NCI-H82 treated with DMSO at 0.1 percent for 48 hours (cell line): ENCODE results near the gene UNC5B.

Experiments
- DNase-seq: peaks from one replicate; lab custom pipeline; 2025; ENCODE audit not compliant: unreplicated experiment; lab: John Stamatoyannopoulos, UW

Gene UNC5B

GRCh38 chr10:71253981-71254818, 41.8 kb downstream of the UNC5B start:
- no peak for DNase-seq

- no peak for DNase-seq
These were observed 42.6 kb downstream of the UNC5B start for GRCh38 chr10:71254834-71255549.

GRCh38 chr10:71255550-71255807, 43.1 kb downstream of the UNC5B start:
- DNase-seq = no peak

- DNase-seq = no peak
These were observed 43.7 kb downstream of the UNC5B start for GRCh38 chr10:71255808-71256660.

- DNase-seq = no peak
These were observed 44.4 kb downstream of the UNC5B start for GRCh38 chr10:71256661-71257318.

GRCh38 chr10:71257319-71257997, 45.1 kb downstream of the UNC5B start:
- no peak for DNase-seq

GRCh38 chr10:71258046-71258445, 45.7 kb downstream of the UNC5B start:
- no peak for DNase-seq

- DNase-seq = no peak
These were observed 46.2 kb downstream of the UNC5B start for GRCh38 chr10:71258446-71259145.

GRCh38 chr10:71259282-71259681, 46.9 kb downstream of the UNC5B start:
- no peak for DNase-seq

GRCh38 chr10:71259815-71260501, 47.6 kb downstream of the UNC5B start:
- DNase-seq = no peak

GRCh38 chr10:71260622-71261325, 48.4 kb downstream of the UNC5B start:
- no peak for DNase-seq

- DNase-seq = no peak
These were observed 49.7 kb downstream of the UNC5B start for GRCh38 chr10:71262027-71262426.

GRCh38 chr10:71262817-71263216, 50.4 kb downstream of the UNC5B start:
- no peak for DNase-seq

- no peak for DNase-seq
These were observed 51.0 kb downstream of the UNC5B start for GRCh38 chr10:71263376-71263775.

- DNase-seq = no peak
These were observed 52.2 kb downstream of the UNC5B start for GRCh38 chr10:71264345-71265200.

GRCh38 chr10:71265201-71265575, 52.8 kb downstream of the UNC5B start:
- DNase-seq = no peak

- DNase-seq = no peak
These were observed 53.3 kb downstream of the UNC5B start for GRCh38 chr10:71265618-71266146.
